Measurements from ENCODE around the gene GAS7.
"Not testable (repeated sequence)": the region's sequence is repeated elsewhere in the genome, so short reads cannot be mapped to it uniquely, and the experiment has no call there.

The GAS7 gene

DNA sequence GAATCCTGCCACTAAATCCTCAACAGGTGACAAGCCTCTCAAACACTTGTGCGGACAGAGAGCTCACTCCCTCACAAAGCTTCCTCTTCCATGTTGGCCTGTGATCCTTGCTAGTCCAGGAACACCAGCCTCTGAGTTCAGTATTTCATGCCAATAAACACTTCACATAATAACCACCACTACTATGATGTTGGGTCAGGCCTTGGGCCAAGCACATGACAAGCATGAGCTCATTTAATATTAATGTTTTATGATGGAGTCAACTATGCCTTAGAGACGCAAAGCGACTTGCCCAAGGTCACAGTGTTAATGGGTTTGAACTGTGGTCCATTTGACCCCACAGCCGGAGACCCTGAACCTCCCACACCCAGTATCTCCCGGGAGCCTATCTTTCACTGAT is 129.1 kb downstream of the GAS7 start:
- intact Hi-C loops (cut with DNase I): no loop called here
- no peak for DNase-seq

DNA sequence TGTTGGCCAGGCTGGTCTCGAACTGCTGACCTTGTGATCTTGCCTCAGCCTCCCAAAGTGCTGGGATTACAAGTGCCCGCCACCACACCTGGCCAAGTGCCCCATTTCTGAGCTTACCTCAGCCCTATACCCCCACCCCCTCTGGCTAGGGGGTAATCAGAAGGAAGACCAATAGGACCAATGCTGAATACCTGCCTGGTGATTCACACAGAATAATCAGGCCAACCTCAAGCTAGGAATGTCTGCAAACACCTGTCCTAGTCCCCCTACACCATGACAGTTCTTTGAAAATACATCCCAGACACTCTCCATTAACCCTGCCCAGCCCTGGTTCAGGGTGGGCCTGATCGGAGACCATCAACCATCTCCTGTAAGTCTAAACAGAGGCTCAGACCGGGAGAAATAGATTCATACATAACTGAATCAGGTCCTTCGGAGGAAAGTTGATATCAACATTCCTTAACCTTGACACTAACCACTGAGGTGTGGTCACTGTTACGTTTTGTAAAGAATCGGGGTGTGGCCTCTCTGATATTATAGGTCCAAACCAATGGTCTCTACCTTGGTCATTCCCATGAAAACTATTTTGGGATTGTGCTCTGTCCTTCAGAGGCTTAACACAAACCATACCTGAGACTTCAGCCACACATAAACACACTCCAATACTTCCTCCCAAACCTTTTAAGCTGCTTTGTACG is 130.8 kb downstream of the GAS7 start:
- intact Hi-C loops (cut with DNase I): no loop called here

DNA sequence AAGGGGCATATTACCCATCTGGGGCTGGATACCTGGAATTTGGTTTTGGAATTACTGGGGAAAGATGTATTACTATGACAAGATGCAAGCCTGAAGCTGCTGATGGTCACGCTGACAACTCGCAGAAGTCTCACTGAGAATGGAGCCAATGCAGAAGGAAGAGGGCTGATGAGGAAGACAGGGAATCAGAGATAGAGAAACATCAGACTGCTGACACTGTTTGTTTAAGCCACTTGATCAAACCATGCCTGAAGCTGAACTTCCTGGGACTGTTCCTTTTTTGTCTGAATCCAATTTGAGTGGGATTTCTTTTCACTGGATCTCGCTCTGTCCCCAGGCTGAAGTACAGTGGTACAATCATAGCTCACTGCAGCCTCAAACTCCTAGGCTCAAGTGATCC is 133.9 kb downstream of the GAS7 start:
- intact Hi-C loops (cut with DNase I): no loop called here
- DNase-seq: no peak

More for the DNA sequence above, 130.8 kb downstream of the GAS7 start:
- DNase-seq: no peak

DNA sequence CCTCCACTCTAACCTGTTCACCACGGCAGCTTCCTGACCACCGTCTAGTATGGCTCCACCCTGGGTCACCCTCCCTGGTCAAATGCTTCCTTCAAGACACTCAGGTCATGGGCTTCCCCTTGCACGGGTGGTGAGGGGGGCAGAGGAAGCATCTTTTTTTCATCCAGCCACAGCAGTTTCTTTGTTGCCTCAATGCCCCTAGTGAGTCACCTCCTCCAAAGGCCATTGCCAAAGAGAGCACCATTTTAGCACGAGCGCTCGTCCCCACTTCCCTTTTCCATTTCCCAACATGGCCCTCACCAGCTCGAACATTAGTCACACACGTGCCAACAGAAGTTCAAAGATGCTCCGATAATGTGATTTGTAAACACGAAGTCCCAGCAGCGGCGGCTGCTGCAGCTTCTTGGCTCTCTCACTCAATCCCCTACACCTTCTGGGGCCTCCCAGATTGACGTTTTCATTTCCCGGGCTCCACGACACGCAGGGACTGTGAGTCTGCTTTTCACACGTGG is 134.6 kb downstream of the GAS7 start:
- intact Hi-C loops (cut with DNase I): no loop called here
- peak in 1 of 42 donors; percentile 59 for DNase-seq

DNA sequence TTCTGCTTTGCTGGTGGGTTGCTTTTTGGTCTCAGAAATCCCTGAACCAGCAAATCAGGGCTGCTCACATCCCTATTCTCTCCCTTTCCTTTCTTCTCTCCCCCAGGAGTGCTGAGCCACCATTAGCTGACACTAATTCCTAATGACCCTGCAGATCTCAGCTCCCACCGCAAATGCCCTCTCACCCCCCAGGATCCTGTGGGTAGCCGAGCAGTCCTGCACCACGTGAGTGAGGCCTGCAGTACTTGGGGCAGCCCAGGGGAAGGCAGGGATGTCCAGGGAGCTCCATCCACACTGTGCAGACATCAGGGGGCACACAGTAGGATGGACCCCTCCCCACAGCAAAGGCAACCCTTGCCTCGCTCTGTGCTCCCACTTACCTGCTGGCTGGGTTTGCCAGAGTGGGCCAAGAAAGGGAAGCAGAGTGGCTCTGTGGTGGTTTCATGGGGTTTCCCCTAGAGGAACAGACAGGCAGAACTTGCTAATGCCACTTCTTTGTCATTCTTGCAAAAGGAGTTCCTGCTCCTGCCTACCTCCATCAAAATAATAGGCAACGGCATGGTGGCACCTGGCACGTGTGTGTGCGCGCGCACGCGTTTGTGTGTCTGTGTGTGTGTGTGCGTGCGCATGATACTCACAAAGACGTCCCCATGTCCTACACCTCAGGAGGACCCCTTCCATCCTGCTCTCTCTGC is 135.6 kb downstream of the GAS7 start:
- intact Hi-C loops (cut with DNase I): no loop called here
- no peak for DNase-seq

DNA sequence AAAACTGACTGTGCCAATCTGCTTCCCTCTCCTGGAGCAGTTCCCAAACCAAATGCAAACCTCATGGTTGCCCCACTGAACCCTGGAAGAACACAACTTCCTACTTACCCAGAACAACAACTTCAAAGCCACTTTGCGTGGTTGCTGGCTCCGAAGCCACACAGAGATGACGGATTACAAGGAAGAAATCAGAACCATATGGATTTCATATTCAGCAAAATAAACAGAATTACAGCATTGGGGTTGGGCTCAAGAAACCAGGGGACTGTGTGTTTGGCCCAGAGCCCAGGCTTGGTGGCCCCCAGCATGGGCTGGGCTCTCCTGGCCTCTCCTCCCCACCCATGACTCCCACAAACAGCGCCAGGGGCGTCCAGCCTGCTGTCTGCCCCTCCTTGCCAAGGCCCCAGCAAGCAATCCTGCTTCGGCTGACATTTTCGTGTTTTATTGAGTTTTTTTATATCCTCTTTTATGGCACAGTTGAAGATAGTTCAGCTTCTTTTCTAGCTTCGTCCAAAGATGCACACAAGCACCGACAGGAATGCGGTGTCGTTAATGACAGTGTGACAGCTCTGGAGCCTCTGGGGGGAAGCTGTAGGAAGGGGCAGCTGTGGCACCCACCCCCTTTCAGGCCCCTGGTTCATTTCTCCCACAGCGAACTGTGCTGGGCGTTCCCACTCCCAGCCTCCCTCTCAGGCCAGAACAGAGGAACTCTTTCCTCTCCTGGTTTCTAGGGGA is 137.1 kb downstream of the GAS7 start:
- no peak for DNase-seq
- intact Hi-C loops (cut with DNase I): no loop called here

DNA sequence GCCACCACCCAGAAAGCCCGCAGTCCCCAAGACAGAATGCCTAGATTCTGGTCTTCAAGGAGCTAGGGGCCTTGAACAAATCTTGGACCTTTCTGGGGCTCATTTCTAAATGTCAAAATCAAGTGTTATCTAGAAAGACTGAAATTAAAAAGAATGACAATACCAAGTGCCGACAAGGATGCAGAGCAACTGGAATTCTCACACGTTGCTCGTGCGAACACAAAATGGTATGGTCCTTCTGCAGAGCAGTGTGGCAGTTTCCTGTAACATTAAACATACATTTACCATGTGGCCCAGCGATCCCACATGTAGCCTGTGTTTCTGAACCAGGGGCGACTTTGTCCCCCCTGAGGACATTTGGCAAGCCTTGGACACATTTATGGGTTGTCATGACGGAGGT is 137.9 kb downstream of the GAS7 start:
- intact Hi-C loops (cut with DNase I): no loop called here
- no peak for DNase-seq

DNA sequence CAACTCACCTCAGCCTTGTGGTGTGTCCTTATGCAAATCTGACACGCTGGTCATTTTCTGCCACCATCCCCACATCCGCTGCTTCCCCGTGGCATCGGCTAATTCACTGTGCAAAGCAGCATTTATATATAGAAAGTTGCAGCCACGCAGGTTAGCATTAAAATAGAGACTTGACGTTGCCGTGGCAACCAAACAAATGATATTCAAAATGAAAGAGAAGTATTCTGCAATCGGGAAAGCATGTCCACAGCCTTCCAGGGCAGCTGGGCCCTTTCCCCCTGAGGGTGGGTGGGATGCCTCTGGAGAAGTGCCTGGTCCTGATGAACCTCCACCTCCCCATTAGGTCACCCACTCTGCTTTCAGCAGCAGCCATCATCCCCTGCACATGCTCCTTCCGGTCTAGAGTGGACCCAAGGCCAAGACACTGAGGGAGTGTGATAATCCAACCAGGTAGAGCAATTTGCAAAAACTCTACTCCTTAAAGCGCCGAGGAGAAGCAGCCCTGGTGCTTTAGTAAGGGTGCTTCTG is 138.7 kb downstream of the GAS7 start:
- intact Hi-C loops (cut with DNase I): no loop called here
- peak in 14 of 42 donors; percentile 40 to 81 (median 52) for DNase-seq

DNA sequence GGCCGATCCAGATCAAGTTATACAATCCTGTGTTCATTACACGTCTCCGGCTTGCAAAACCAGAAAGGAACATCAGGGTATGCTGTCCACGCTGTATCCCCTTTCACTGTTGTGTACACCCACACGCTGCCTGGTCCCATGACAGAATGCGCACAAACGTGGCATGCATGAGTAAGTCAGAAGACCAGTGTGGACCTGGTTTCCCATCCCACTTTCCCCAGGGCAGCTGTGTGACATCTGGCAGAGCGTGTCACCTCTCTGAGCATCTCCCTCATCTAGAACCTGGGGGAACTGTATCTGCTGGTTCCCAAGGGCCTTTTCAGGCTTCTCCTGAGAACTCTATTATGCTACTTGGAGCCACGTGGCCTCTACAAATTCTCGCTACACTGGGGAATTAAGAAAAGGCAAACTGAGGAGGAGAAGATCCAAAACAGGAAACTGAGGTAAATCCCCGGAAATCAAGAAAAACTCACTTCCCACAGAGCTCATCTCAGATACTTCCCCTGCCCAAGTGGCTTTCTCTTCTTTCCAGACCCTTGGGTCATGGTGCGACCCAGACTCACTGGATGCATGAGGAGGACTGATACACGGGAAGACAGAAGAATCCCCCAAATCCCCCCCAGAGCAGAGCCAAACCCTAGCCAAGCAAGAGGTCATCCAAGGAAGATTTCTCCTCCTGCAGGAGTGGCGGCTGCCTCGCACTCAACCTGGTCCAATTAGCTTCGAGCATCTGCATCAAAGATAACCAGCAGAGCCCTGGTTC is 139.3 kb downstream of the GAS7 start:
- peak in 7 of 42 donors; percentile 45 to 60 (median 51) for DNase-seq
- intact Hi-C loops (cut with DNase I): no loop called here

DNA sequence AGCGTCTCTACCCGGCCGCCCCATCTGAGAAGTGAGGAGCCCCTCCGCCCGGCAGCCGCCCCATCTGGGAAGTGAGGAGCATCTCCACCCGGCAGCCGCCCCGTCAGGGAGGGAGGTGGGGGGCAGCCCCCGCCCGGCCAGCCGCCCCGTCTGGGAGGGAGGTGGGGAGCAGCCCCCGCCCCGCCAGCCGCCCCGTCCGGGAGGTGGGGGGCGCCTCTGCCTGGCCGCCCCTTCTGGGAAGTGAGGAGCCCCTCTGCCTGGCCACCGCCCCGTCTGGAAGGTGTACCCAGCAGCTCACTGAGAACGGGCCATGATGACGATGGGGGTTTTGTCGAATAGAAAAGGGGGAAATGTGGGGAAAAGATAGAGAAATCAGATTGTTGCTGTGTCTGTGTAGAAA is 140.9 kb downstream of the GAS7 start:
- intact Hi-C loops (cut with DNase I); DNase-seq: not testable (repeated sequence)

DNA sequence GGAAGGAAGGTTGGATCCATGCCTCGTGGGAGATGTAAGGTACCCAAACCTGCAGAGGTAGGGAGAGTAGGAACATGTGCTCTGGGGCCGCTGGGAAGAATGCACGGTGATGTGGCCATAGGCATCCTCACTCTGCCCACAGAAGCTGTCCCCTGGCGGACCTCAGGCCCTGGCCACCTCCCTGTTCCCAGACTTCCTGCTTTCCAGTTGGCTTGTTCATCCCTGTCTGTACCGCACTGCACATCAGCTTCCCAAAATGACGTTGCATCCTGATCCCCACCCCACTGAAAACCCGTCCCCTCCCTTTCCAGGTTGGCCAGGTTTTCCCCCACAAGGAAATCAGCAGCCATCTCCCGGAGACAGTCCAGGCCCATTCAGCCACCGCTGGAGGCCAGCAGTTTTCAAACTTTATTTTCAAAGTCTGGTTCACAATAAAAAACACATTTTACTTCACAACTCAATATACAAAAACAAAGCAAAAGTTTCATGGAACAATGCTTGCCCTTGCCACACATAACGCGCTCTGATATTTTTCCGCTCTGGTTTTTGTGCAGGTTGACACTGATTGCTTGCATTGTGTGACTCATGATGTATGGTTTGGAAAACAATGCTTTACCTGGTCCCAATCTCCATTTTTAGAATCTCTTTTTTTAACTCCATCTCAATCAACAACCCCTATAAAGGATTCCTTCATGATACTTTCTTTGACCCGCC is 143.0 kb downstream of the GAS7 start:
- peak in 1 of 42 donors; percentile 29 for DNase-seq
- intact Hi-C loops (cut with DNase I): no loop called here

DNA sequence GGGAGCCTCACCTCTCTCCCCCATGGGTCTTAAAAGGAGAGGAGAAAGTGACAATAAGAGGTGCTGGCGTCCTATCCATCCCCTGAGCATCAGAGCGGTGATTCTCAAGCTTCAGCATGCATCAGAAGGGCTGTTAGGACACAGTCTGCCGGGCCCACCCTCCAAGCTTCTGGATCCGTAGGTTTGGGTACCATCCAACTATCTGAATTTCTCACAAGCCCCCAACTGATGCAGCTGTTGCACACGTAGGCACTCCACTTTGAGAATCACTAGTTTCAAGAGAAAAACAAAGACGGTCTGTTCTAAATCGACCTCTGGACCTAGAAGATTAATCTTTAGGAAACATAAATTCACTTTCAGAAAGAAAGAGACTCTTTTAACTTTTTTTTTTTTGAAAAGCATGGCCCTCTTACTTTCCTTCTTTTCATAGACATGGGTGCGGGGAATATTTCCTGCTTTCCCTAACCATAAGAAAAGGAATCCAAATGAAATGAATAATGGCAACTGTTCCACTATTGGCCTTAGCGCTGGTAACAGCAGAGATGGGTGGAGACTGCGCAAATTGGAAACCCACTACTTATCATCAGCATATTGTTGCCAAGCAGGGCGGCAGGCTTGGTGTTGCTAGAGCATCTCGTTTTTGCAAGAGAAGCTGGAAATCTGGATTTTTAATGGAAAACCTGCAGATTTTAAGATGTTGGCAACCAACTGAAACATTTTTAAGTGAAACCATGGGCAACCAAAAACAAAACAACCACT is 144.4 kb downstream of the GAS7 start:
- intact Hi-C loops (cut with DNase I): loop anchor here (5.0 kb wide), 1 partner anchor 68 kb away; no protein-coding TSS in a partner anchor
- DNase-seq: no peak

DNA sequence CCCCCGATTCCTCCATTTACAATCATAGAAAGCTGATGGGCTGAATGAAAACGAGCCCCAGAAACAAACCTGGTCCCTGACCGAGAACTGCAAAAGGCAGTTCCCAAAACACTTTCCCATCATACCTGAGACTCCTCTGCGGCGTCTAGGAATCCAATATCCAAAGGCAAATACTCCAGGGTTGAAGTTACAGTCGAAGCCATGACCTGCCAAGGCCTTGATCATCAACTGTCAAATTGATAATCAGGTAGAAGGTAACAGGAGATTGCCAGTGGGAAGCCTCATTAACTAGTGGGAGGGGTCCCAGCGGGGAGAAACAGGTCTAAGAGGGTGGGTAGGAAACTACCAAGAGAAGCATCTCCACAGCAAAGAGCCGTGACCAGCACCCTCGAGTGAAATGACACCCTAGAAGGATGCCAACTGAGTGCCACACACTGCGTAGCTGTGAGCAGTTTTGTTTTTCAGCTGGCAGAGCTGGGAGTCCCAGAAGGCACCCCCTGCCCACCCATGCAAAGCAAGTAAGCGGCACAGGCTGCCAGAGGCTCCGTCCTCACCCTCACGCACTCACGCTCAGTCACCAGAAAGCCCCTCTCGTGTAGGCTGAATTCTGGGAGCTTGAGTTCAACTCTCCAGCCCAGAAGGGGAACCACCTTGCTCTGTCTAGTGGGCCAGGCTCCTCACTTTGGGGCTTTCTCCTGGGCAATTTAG is 146.1 kb downstream of the GAS7 start:
- no peak for DNase-seq
- intact Hi-C loops (cut with DNase I): loop anchor here (5.0 kb wide), 1 partner anchor 70 kb away; no protein-coding TSS in a partner anchor

DNA sequence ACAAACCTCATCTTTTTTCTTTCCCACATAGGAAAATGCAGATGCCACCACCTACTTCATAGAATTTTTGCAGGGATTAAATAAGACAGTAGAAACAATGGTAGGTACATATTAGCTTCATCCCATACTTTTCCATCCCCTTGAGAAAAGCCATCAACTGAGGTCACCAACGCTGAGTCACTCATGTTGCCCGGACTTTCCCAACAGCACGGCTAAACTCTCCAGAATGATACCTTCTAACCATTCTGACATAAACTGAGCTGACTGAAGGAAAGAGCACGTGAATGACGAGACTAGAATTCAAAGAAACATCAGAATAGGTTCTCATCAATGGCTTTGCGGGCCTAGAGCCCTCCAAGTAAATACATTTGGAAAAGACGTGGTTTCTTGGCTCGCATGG is 147.3 kb downstream of the GAS7 start:
- intact Hi-C loops (cut with DNase I): loop anchor here (5.0 kb wide), 1 partner anchor 71 kb away; no protein-coding TSS in a partner anchor
- no peak for DNase-seq

DNA sequence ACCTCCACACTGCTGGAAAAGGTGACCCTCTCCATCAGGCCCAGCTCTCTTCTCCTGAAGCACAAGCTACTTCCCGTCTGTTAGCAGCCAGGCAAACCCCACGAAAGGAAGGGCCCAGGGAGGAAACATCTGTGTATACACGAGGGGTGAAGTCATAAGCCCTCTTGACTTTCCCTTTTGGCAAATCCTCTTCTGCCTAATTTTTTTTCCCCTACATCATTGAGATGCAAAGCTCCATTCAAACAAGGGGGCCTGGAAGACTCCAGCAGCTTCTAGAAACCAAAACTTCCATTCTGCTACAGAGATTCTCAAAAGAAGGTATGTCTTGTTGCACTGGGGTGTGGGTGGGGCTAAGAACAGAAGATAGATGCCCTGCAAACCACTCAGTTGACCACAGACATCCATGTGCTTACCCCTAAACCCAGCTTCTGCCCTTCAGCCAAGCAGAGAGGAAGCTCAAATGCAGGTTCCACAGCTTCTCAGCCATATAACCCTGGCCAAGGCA is 147.8 kb downstream of the GAS7 start:
- no peak for DNase-seq
- intact Hi-C loops (cut with DNase I): loop anchor here (5.0 kb wide), 1 partner anchor 72 kb away; no protein-coding TSS in a partner anchor

DNA sequence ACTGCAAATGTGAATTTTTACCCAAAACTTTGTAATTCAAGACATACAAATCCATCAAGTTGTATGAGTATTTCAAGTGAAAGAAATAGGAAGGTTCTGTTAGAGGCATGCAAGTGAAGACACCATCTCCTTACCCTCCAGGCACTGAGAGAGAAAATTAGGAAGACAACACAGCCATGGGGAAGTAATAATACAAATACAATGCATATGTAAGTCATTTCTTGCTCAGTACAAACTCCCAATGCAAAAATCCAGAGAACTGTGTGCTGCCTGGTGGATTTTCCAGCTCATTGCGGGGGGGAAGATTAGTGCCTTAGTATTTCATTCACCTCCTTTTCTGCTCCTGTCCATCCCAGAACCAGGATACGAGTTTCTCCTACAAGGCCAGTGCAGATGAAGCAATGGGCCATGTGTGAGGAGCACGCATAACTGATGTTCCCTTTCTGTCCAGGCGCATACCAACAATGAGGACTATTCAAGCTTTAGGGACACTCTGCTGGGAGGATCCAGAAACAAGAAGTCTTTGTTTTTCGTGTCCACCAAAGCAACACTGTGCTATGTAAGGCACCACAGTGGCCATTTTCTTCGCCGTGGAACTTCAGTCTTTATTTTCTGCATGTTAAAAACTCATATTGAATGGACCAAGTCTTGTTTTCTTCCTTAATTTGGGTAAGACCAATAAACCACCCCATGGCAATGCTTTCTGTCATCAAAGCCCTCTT is 149.6 kb downstream of the GAS7 start:
- intact Hi-C loops (cut with DNase I): loop anchor here (10.0 kb wide), 1 partner anchor 124 kb away; no protein-coding TSS in a partner anchor
- peak in 36 of 42 donors; percentile 47 to 91 (median 76) for DNase-seq

All from head of caudate nucleus (tissue), 42 donors.